Keratinocyte (primary cell): ENCODE data around the gene CDKAL1. TPM values are rescaled to one million over a fixed set of nuclear protein-coding genes. Genes with fewer than 3 reads are reported as not detected.

Experiments
- DNase-seq: peaks from one replicate; pipeline ENCODE4 v3.0.0-alpha.2; 2011; ENCODE audit warnings: low read depth, missing footprints, low spot score
- FAIRE-seq: peaks from 2 replicates; lab custom pipeline; 2011; peaks lifted over from hg19 to GRCh38; lab: Jason Lieb, UNC
- H2AFZ ChIP-seq: 2 replicates; pipeline ENCODE4 v1.6.0; 2012; ENCODE audit warnings: low read length, control low read depth, inconsistent platforms; ENCODE audit not compliant: control insufficient read depth
- H3K27ac ChIP-seq: 2 replicates; pipeline ENCODE4 v1.5.1; 2011; ENCODE audit warnings: low read length; ENCODE audit not compliant: control insufficient read depth, insufficient read depth
- H3K27me3 ChIP-seq: 3 replicates; pipeline ENCODE4 v1.6.0; 2011; ENCODE audit warnings: low read length; ENCODE audit not compliant: control insufficient read depth, insufficient read depth; ENCODE audit errors: extremely low read depth
- H3K36me3 ChIP-seq, 2 experiments: 2 replicates in 1 of 2; 3 replicates in 1 of 2; pipeline ENCODE4 v1.5.1; 2011; ENCODE audit warnings: low read length in 2 of 2, mild to moderate bottlenecking in 1 of 2; ENCODE audit not compliant: control insufficient read depth in 2 of 2, insufficient read depth in 2 of 2; ENCODE audit errors: extremely low read depth in 1 of 2
- H3K4me1 ChIP-seq: 3 replicates; pipeline ENCODE4 v1.5.1; 2011; ENCODE audit warnings: low read length; ENCODE audit not compliant: control insufficient read depth, insufficient read depth; ENCODE audit errors: extremely low read depth
- H3K4me2 ChIP-seq: 3 replicates; pipeline ENCODE4 v1.6.0; 2011; ENCODE audit warnings: low read depth, low read length; ENCODE audit not compliant: control insufficient read depth, insufficient read depth; ENCODE audit errors: extremely low read depth
- H3K4me3 ChIP-seq, 3 experiments: fragments of 200-600 bp in 1 of 3; sonication (generic) in 1 of 3; 2 replicates in 2 of 3; 3 replicates in 1 of 3; pipeline ENCODE4 v1.5.1; 2011 to 2016; ENCODE audit warnings: low read length in 3 of 3, mild to moderate bottlenecking in 3 of 3, control low read depth in 2 of 3, inconsistent platforms in 1 of 3, low read depth in 1 of 3, mixed read lengths in 1 of 3, mixed run types in 1 of 3, moderate library complexity in 1 of 3; ENCODE audit not compliant: control insufficient read depth in 2 of 3, insufficient read depth in 2 of 3; ENCODE audit errors: extremely low read depth in 1 of 3
- H3K79me2 ChIP-seq: 2 replicates; pipeline ENCODE4 v1.6.0; 2012; ENCODE audit warnings: low read length; ENCODE audit not compliant: control insufficient read depth, insufficient read depth
- H3K9ac ChIP-seq: 3 replicates; pipeline ENCODE4 v1.6.0; 2011; ENCODE audit warnings: low read length; ENCODE audit not compliant: control insufficient read depth, insufficient read depth; ENCODE audit errors: extremely low read depth
- H3K9me1 ChIP-seq: 3 replicates; pipeline ENCODE4 v1.6.0; 2011; ENCODE audit warnings: low read length; ENCODE audit not compliant: control insufficient read depth, insufficient read depth; ENCODE audit errors: extremely low read depth
- H3K9me3 ChIP-seq: 2 replicates; pipeline ENCODE4 v1.5.1; 2012; ENCODE audit warnings: low read depth, low read length; ENCODE audit not compliant: control insufficient read depth
- H4K20me1 ChIP-seq: 3 replicates; pipeline ENCODE4 v1.6.0; 2011; ENCODE audit warnings: low read length; ENCODE audit not compliant: control insufficient read depth, insufficient read depth; ENCODE audit errors: extremely low read depth
- CTCF ChIP-seq, 3 experiments: IDR thresholded peaks in 1 of 3; conservative IDR thresholded peaks in 1 of 3; optimal IDR thresholded peaks in 1 of 3; 2 replicates in 2 of 3; 3 replicates in 1 of 3; pipeline versions ENCODE3 to v1.5.1; 2011; ENCODE audit warnings: low read length in 3 of 3, mild to moderate bottlenecking in 3 of 3, moderate library complexity in 2 of 3, control low read depth in 1 of 3, inconsistent platforms in 1 of 3; ENCODE audit not compliant: insufficient read depth in 2 of 3; ENCODE audit errors: extremely low read depth in 1 of 3
- EZH2 ChIP-seq: IDR thresholded peaks from one replicate; pipeline ENCODE4 v1.6.1; 2012; ENCODE audit warnings: inconsistent platforms, mild to moderate bottlenecking, low read length, moderate library complexity
- dilution Hi-C: fragments of 300-500 bp; cut with MboI; formaldehyde crosslinking; loops from one replicate; pipeline ENCODE4 v1.7.0; 2020; ENCODE audit warnings: low sequenced_read_pairs; ENCODE audit not compliant: extremely low pct_ligation_motif_present
- polyA plus RNA-seq, 5 experiments: library from polyadenylated mRNA; depleted of rRNA in 3 of 5; stranded (reverse) in 3 of 5; stranded (forward) in 1 of 5; unstranded in 1 of 5; fragments of >200 nt; gene quantifications; 1 replicate in 1 of 5; 2 replicates in 3 of 5; 3 replicates in 1 of 5; pipeline versions ENCODE4 v1.2.1 to v1.2.3, GENCODE V29; 2011 to 2012; ENCODE audit warnings: missing spikeins in 2 of 5, low read depth in 1 of 5, low replicate concordance in 1 of 5

Gene CDKAL1
- polyA plus RNA-seq, 1 donor (not counting 4 experiments of a cell fraction or from before 2014, with no cell fraction given) = 5.6 TPM

- no peak overlapping the region for H3K4me2 ChIP-seq
- H3K9me1 ChIP-seq = no peaks in the 10 kb centered on the region
- no peak overlapping the region for H3K4me3 ChIP-seq
- H2AFZ ChIP-seq = no peak overlapping the region
- DNase-seq (no peak), FAIRE-seq (no peak)
- no peaks in the 10 kb centered on the region for H3K9me3 ChIP-seq
- H3K27me3 ChIP-seq = no peaks in the 10 kb centered on the region
- H3K27ac ChIP-seq = no peak overlapping the region
- no peaks in the 10 kb centered on the region for H3K4me1 ChIP-seq
- no peak overlapping the region for H3K9ac ChIP-seq
- TF ChIP-seq CTCF (optimal IDR thresholded peaks at IDR 0.05 in 1 of 3, IDR thresholded peaks at IDR 0.05 in 1 of 3, conservative IDR thresholded peaks at IDR 0.05 in 1 of 3; ENCODE audit: extremely low read depth in 1 of 3, insufficient read depth in 2 of 3, low read length in 3 of 3) (no peak), EZH2 (no peak)
- dilution Hi-C loops = no loop called here
- H4K20me1 ChIP-seq = no peaks in the 10 kb centered on the region
- H3K36me3 ChIP-seq = no peaks in the 10 kb centered on the region
- no peaks in the 10 kb centered on the region for H3K79me2 ChIP-seq
Observed at GRCh38 chr6:21173678-21174077, 639.4 kb downstream of the CDKAL1 start.

DNA sequence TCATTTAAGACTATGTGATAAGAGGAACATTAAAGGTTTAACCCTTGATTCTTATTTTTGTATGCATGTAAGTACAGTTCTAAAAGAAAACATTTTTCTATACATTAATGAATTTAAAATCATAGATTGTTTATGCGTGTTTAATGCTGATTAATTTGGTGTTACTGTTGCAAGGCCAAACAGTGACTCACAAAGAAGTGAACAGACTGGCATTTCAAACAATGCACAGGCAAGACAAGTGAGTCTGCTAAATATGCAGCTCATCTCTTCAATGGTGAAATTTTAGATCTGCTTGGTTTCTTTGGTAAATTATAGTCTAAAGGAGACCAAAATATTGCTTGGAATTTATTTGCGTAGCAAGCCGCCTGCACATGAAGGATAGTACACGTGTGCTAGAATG, 641.9 kb downstream of the CDKAL1 start:
- Histone ChIP-seq H4K20me1 (no peaks in the 10 kb centered on the region), H3K4me1 (no peaks in the 10 kb centered on the region), H3K27me3 (no peaks in the 10 kb centered on the region), H3K4me3 (no peak overlapping the region), H3K4me2 (no peak overlapping the region), H3K9me1 (no peaks in the 10 kb centered on the region), H3K79me2 (no peaks in the 10 kb centered on the region), H2AFZ (no peak overlapping the region), H3K9me3 (no peaks in the 10 kb centered on the region), H3K27ac (no peak overlapping the region), H3K9ac (no peak overlapping the region), H3K36me3 (no peaks in the 10 kb centered on the region)
- dilution Hi-C loops = no loop called here
- FAIRE-seq (no peak), DNase-seq (no peak)
- TF ChIP-seq EZH2 (no peak), CTCF (optimal IDR thresholded peaks at IDR 0.05 in 1 of 3, IDR thresholded peaks at IDR 0.05 in 1 of 3, conservative IDR thresholded peaks at IDR 0.05 in 1 of 3; ENCODE audit: extremely low read depth in 1 of 3, insufficient read depth in 2 of 3, low read length in 3 of 3) (no peak)
